Activated T-helper 9 cell treated with anti-CD3 and anti-CD28 coated beads, Interleukin-2, amount 50 U/mL, for 16 hours (primary cell): Measurements from ENCODE around the gene HIGD1B.
"Not testable (repeated sequence)": the region's sequence is repeated elsewhere in the genome, so short reads cannot be mapped to it uniquely, and the experiment has no call there.

Experiments
- DNase-seq: peaks from one replicate; pipeline ENCODE4 v3.0.0-alpha.2; 2020; ENCODE audit warnings: low read depth

HIGD1B gene

GRCh38 chr17:44847586-44847985, at the start of gene HIGD1B:
Gene HIGD1B, plus strand, starts transcription at chr17:44847883. Its CDS starts 270 bp downstream, at chr17:44848153.
- DNase-seq = no peak

- no peak for DNase-seq
Measured at GRCh38 chr17:44798356-44798755, 49.3 kb upstream of the HIGD1B start.

GRCh38 chr17:44801880-44802279, 45.8 kb upstream of the HIGD1B start:
- no peak for DNase-seq

GRCh38 chr17:44804302-44805089, 43.2 kb upstream of the HIGD1B start:
- no peak for DNase-seq

- no peak for DNase-seq
Measured at GRCh38 chr17:44807093-44807816, 40.4 kb upstream of the HIGD1B start.

GRCh38 chr17:44807817-44808155, 39.9 kb upstream of the HIGD1B start:
- DNase-seq = no peak

- no peak for DNase-seq
Measured at GRCh38 chr17:44808156-44808555, 39.5 kb upstream of the HIGD1B start.

- DNase-seq = not testable (repeated sequence)
Measured at GRCh38 chr17:44808656-44809388, 38.9 kb upstream of the HIGD1B start.

GRCh38 chr17:44812263-44812662, 35.4 kb upstream of the HIGD1B start:
- DNase-seq = no peak

- DNase-seq = not testable (repeated sequence)
Measured at GRCh38 chr17:44818508-44818907, 29.2 kb upstream of the HIGD1B start.

GRCh38 chr17:44820631-44821212, 27.0 kb upstream of the HIGD1B start:
- no peak for DNase-seq

GRCh38 chr17:44825236-44825635, 22.4 kb upstream of the HIGD1B start:
- not testable (repeated sequence) for DNase-seq

- no peak for DNase-seq
Measured at GRCh38 chr17:44826123-44826790, 21.4 kb upstream of the HIGD1B start.

- DNase-seq = no peak
Measured at GRCh38 chr17:44827863-44828262, 19.8 kb upstream of the HIGD1B start.

GRCh38 chr17:44828919-44829522, 18.7 kb upstream of the HIGD1B start:
- no peak for DNase-seq

- DNase-seq = peak; percentile 5
Measured at GRCh38 chr17:44829523-44830358, 17.9 kb upstream of the HIGD1B start, which contains the start of gene GJC1. Gene GJC1, minus strand, starts transcription at chr17:44830287. Its CDS starts 24,470 bp downstream, at chr17:44805817.

GRCh38 chr17:44830359-44831288, 17.1 kb upstream of the HIGD1B start:
- DNase-seq = peak; percentile 1

- DNase-seq = no peak
Measured at GRCh38 chr17:44831371-44831770, 16.3 kb upstream of the HIGD1B start.

- DNase-seq = no peak
Measured at GRCh38 chr17:44832805-44833204, 14.9 kb upstream of the HIGD1B start.
